Subcutaneous adipose tissue (tissue), 4 donors: ENCODE data around the gene GAK. TPM values are rescaled to one million over a fixed set of nuclear protein-coding genes. Genes with fewer than 3 reads are reported as not detected.

ENCODE experiments used
- total RNA-seq, 4 donors: library from RNA; depleted of rRNA; stranded (reverse); fragments of >200 nt; gene quantifications; one replicate each; pipeline ENCODE4 v1.1.0, GENCODE V29; 2016

GAK gene
- total RNA-seq, 4 donors from 2014 or later = 37.3 to 124 (median 58.7) TPM

Other genes starting within 250 kb of the GAK start
- 10 to 100 TPM in 3 of 4 donors, 1 to 10 TPM in 1; 7.8 to 20.1 (median 14.4) TPM for gene SLC49A3, start 243.2 kb downstream of the GAK start, total RNA-seq
- gene PCGF3, start 226.5 kb downstream of the GAK start, total RNA-seq = 10 to 100 TPM; 36.7 to 72.2 (median 55.0) TPM
- 1 to 10 TPM in 1 of 4 donors, under 1 TPM in 3; 0.34 to 3.8 (median 0.74) TPM for gene CPLX1, start 106.2 kb downstream of the GAK start, total RNA-seq
- gene TMEM175, start 144 bp upstream of the GAK start, total RNA-seq = 10 to 100 TPM; 18.5 to 38.1 (median 21.4) TPM
- 10 to 100 TPM in 1 of 4 donors, 1 to 10 TPM in 3; 2.9 to 12.2 (median 5.5) TPM for gene DGKQ, start 41.3 kb upstream of the GAK start, total RNA-seq
- 10 to 100 TPM in 2 of 4 donors, 1 to 10 TPM in 2; 6.7 to 25.8 (median 13.3) TPM for gene IDUA, start 54.7 kb upstream of the GAK start, total RNA-seq
- gene SLC26A1, start 61.1 kb upstream of the GAK start, total RNA-seq = under 1 TPM in 2 of 4 donors, not detected in 2; 0.44 to 0.57 TPM
- gene FGFRL1, start 79.3 kb upstream of the GAK start, total RNA-seq = 100 to 1,000 TPM in 1 of 4 donors, 10 to 100 TPM in 3; 12.6 to 113 (median 22.7) TPM
- 10 to 100 TPM in 1 of 4 donors, 1 to 10 TPM in 3; 3.7 to 16.1 (median 7.3) TPM for gene RNF212, start 181.2 kb upstream of the GAK start, total RNA-seq
- gene SPON2, start 240.3 kb upstream of the GAK start, total RNA-seq = 10 to 100 TPM; 14.3 to 67.2 (median 46.4) TPM